Activated CD4-positive, alpha-beta T cell treated with anti-CD3 and anti-CD28 coated beads, Interleukin-2, amount 50 U/mL, for 48 hours (primary cell): ENCODE measurements around the gene CCDC92B.
A peak's percentile ranks its signal among the peaks of the same experiment; 100 is the strongest.

Experiments used
- DNase-seq, 2 experiments: peaks; one replicate each; pipeline ENCODE4 v3.0.0-alpha.2; 2020

Gene CCDC92B

DNA sequence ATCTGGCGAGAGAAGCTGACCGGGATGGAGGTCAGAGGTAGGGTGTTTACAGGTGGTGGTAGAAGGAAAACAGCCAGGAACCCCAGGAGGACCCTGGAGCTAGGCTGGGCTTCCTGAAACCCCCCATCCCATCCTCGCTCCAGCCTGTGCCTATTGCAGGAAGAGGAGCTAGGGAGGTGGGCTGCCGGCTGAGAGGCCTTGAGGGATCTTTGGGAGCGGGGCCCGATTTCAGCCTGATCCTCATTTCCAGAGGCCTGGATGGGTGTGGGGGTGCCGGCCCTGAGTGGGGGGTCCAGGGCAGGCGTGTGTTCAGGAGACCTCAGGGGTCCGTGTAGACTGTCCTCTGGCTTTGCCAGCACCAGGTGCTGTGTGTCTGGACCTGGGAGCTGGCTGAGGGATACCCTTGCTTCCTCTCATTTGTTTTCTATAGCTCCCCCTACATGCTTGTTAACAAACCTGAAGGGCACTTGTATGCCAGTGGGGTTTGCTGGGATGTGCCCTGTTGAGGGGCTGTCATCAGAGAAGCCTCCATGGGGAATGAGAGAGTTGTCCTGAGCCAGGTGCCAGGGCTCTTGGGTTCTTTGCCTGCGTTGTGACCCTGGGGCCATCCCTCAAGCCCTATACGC, 27.9 kb upstream of the CCDC92B start:
- DNase-seq: no peak

DNA sequence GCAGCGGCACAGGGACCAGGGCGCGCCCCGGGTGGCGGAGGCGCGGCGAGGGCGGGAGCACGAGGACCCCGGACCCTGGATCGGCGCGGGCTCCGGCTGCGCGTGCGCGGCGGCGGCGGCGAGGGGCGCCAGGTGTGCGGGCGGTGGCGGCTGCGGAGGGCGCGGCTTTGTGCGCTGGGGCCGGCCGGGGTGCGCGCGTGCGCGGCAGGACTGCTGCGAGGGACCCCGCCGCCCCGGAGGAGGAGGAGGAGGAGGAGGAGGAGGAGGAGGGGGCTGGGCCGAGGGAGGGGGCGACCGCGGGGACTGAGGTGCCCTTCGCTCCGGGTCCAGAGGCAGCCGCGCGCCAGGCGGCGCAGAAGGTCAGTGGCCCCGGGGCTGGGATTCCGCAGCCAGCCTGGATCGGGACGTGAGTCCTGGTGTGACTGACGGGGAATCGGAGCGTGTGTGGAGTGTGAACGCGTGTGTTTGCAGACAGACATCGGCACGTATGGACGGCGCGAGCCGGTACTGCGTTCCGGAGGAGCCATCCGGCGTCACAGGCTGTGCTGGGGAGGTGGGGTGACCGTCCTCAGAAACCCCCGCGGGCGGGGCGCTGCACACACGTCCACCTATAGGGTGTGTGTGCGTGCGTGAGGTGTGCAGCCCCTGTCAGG, 27.3 kb upstream of the CCDC92B start:
- DNase-seq: peak in 1 of 2 experiments; percentile 22

DNA sequence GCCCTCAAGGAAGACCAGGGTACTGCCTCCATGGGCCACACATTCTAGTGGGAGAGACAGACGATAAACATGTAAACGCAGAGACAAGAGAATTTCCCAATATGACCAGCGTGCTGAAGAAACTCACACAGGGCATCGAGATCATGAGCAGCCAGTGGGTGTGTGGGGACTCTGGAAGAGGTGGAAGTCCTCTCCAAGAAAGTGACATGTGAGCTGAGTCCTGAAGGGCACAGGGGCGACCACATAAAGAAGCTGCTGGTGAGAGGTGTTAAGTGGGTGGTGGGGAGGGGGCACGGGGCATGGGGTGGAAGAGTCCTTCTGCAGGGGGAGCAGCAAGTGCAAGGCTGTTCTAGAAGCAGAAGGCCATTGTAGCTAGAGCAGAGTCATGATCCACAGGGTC, 25.8 kb upstream of the CCDC92B start:
- DNase-seq: no peak

DNA sequence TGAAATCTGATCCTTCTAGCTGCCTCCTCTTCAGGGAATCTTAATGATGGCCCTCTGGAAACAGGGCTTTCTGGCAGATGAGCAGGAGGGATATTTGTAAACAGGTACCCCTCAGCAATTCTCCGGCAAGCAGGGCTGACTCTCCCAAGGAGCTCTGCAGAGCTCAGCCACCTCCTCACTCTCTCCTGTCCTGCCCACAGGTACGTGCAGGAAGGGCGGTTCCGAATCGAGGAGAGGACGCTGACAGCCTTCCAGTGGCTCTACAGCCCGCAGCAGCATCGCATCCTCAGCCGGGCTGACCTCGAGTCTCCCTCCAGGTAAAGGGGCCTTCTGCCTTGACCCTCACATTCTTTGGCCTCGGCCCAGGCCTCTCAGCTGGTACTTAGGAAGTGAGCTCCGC, 20.7 kb upstream of the CCDC92B start:
- DNase-seq: no peak

DNA sequence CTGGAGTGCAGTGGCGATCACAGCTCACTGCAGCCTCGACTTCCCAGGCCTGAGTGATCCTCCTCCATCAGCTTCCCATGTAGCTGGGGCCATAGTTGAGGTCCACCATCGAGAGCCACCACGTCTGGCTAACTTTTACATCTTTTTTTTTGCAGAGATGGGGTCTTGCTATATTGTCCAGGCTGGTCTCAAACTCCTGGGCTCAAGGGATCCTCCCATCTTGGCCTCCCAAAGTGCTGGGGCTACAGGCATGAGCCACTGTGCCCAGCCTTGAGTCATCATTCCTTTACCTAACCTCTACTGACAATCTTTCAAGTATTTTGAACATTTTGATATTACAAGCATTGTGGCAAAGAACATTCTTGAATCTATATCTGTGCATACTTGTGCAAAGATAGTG, 9.4 kb upstream of the CCDC92B start:
- no peak for DNase-seq

DNA sequence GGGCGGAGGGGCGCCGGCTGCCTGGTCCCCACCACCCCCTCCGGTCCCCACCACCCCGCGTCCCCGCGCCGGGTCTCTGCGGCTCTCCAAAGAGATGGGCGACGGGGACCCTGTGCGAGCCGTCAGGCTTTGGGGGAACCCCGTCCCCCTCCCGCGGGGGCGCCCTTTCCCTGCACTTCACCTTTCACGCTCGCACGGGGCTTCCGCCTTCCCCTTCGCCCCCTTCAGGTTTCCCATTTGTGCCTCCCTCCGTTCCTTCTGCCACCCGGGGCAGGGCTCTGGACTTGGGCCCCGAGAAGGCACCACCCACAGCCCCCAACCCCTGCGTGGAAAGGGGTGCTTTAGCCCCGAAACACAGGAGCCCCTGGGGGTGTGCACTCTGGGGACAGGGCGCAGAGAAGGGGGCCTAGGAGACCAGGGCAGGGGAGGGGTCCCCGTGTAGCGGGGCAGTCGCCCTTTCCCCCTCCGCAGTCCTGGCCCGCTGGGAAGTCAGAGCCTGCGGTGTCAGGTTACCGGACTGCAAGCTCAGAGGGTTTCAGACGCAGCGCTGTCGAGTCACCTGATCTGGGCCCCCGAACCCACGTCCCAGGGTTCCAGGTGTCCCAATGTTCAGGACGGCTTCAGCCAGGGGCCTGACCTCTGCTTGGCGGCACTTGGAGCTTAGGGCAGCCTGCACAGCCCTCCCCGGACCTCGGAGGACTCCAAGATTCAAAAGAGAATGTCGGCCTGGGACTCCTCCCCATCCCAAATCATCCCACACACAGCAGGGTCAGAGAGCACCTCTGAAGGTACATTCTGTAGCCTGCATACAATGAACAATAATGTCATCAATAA, 6.7 kb upstream of the CCDC92B start:
- no peak for DNase-seq

DNA sequence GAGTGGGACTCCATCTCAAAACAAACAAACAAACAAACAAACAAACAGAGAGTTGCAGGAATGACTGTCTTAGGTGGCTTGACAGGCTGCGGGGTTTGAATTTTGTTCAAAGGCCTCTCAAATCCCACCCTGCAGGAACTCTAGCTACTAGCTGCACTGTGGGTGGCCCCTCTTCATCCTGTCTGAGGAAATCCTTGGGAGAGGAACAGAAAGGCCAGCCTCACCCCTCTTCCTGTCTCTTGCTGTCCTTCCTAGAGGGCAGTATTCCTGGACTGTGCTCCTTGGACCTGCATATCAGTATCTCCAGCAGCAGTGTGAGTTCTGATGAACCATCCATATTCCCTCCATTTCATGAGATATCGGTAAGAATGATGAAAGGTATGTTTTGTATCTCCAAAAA, 2.0 kb upstream of the CCDC92B start:
- DNase-seq: no peak

DNA sequence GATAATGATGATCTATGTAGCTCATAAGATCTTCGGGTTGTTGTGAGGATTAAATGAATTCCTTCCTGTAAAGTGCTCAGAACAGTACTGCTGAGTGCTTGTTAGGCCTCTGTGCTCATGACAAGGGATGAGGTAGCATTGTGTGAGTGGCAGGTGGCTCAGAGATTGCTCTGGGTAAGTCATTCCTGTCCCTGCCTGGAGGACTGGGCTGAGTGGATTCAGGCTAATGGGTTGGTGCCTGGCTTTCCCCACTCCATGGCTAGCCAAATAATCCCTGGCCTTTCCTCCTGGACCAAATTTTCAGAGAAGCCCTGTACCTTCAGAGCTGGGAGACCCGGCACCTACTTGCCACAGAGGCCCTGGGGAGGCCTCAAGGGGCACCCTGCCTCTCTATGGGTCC, 1.3 kb upstream of the CCDC92B start:
- DNase-seq: no peak

DNA sequence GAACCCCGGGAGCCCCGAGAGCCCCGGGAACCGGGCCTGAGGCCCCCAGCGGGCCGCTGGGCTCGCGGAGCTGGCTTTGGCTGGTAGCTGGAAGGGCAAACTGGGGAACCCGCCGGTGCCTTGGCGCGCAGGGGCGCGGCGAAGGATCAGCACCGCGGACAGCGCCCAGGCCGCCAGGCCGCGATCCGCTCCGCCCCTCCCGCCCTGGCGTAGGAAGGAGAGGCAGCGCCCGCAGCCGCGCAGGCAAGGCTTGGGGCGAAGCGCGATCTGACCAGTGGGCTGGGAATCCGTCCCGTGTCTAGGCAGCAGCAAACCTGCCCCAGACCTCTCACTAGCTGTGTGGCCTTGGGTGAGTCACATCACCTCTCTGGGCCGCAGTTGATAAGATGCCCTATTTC, 331 bp upstream of the CCDC92B start:
- peak; percentile 71 to 75 for DNase-seq

DNA sequence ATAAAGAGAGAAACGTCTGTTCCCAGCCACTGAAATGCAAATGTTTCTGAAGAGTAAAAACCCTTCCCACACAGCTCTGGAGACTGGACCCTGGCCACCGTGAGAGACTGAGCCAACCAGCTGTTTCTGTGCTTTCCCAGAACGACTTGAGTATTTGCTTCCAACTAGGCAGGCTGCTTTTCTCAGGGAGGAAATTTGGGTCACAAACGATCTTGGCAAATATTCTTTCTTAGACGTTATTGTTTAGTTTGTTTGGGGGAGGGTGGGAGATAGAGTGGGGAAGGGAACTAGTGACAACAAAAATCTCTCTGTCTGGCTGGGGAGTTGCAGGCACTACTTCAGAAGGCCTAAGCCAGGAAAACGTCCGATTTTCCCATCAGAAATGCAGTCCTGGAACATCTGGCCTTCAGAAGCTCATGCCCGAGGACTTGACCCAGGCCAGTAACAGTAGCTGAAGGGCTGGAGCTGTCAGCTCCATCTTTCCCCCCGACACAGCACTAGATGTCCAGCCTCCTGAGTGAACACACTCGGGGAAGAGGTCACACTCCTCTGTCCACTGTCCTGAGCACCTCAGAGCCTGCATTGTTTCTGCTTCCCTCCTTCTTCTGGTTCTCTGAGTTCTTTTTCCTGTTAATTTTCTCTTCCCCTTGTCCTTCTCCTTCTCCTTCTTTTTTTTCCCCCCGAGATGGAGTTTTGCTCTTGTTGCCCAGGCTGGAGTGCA, 4.0 kb downstream of the CCDC92B start:
- DNase-seq: no peak

DNA sequence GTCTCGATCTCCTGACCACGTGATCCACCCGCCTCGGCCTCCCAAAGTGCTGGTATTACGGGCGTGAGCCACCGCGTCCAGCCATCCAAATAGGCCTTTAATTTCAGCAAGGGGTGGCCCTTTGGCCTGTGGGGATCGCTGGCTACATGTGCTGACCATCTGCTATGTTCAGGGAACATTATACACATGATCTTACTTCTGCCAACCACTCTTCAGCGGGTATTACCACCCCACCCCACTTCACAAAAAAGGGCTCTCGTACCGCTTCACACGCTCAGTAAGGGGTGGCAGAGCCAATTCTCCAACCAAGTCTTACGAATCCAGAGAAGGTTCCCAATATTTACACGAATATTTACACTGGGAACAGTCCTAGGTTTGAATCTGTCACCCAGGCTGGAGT, 11.8 kb downstream of the CCDC92B start:
- no peak for DNase-seq

DNA sequence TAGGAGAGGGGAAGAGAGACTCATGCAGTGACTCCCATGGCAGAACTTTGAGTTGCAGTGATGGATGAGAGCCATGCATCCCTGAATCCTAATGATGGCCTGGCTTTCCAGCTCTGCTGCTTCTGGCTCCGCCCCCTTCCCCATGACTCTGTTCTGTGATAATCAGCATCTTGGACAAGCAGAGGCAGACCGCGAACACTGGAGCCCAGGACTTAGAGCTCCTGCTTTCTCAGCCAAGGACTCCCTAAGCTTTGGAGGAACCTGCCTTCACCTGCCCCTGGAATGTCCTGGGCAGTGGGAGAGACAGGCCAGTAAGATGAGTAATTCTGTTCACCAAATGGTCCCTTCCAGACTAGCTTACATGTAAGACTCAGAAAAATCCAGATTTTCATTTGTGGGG, 12.5 kb downstream of the CCDC92B start:
- DNase-seq: no peak

DNA sequence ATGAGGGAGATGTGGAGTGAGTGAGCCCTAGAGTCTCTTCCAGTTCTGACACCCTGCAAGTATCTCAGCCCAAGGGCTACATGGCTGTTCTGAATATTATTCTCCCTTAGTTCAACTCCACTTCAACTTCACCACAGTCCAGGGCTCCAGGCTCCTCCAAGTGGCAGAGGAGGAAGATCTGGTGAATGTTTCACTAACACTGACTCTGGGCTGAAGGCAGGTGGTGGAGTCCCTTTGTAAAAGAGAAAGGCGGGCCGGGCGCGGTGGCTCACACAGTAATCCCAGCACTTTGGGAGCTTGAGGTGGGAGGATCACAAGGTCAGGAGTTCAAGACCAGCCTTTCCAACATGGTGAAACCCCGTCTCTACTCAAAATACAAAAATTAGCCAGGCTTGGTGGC, 13.6 kb downstream of the CCDC92B start:
- DNase-seq: no peak

DNA sequence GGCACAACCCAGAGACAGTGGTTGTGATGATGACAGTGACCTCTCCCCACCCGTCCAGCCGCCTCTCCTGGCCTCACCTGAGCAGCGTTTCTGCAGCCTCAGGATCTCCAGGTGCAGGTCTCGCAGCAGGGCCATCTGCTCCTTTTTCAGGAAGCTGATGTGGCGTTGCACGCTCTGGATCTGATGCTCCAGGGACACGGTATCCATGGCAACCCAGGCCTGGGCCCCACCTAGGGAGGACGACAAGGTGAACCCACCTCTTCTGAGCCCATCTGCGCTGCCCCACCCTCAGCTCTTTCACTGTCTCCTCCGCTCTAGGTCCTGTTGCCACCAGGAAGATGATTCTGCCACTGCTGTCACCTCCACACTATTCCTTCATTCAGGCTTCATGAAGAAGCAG, 14.5 kb downstream of the CCDC92B start:
- no peak for DNase-seq

DNA sequence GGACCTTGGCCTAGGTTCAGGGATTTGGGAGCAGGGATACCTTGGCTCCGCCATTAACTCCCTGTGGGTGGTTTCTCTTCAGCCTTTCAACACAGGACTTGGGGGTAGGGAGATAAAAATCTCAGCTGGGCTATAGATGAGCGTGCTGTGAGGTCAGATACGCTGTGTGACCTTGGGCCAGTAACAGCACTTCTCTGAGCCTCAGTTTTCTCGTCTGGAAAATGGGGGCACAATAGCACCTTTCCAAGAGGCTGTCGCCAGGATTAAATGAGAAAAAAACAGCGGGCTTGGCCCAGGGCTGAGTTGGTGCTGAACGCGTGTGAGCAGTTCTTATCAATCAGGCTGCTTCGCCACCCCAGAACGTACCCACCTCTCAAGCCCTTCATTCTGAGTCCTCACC, 17.6 kb downstream of the CCDC92B start:
- no peak for DNase-seq

DNA sequence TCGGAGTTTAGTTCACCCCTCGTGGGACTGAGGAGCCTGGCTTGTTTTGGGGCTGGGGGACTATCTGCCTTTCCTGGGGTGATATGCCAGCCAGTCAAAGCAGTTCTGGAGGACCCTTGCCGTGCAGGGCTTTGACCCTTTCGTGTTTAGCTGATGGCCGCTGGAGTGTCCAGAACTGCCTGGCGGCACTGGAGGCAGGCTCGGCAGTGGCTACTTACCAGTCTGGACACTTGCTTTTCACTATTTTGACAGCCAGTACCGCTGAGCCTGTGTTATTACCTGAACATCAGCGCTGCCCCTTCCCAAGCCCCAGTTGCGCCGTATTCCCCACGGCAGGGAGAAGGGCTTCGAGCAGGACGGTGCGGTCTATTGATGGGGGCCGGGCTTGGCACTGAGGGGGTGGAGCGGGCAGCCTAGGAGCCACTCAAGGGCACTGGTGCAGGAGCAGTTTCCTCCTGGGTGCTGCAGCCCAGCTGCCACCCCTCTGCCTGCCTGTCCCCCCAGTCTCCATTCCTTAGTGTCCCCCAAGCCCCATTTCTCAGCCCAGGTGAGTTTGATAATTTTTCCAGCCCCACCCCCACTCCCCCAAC, 18.6 kb downstream of the CCDC92B start:
- DNase-seq: no peak

DNA sequence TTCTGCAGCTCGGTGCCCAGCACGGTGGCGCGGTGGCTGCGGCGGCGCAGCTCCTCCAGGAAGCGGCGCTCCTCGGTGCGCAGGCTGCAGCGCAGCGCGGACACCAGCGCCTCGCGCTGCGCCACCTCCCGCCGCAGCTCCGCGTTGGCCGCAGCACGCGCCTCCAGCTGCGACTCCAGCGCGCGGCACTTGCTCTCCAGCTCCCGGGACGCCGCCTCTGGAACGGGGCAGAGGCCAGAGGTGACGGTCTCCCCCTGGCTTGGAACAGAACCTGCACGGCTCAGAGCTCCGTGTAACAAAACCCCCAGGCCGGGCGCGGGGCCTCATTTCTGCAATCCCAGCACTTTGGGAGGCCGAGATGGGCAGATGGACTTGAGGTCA, 24.7 kb downstream of the CCDC92B start:
- peak; percentile 47 to 54 for DNase-seq

DNA sequence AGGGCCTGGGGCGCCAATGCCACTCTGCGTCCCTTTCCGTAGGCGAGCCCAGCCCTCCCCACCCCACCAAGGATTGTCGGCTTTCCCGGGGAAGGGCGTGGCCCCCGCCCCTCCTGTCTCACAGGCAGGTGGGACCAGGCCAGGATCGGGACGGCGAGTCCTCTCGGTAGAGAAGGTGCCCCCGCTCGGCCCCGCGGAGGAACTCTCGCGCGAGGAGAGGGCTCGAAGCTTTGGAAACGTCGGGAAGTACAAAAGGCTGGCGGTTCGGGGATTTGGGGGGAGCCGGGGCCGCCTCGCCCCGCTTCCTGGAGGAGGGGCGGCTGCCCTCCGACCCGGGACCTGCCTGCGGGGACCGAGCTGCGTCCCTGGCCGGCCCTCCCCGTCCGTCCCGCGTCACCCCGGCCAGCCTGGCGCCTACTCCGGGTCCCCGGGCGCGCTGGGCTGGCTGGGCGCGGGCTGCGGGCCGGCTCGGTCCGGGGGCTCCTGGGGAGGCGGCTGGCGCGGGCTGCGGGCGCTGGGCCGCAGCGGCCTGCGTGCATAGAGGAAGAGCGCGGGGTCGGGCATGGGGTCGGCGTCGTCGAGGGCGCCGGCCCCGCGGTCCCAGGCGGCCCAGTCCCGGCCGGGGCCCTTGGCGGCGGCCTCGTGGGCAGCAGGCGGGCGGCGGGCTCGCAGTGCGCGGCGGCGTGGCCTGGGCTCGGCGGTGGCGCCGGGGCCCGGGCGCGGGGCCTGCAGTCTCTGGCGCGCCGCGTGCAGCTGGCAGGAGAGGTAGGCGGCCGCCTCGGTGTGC, 25.3 kb downstream of the CCDC92B start:
- no peak for DNase-seq

DNA sequence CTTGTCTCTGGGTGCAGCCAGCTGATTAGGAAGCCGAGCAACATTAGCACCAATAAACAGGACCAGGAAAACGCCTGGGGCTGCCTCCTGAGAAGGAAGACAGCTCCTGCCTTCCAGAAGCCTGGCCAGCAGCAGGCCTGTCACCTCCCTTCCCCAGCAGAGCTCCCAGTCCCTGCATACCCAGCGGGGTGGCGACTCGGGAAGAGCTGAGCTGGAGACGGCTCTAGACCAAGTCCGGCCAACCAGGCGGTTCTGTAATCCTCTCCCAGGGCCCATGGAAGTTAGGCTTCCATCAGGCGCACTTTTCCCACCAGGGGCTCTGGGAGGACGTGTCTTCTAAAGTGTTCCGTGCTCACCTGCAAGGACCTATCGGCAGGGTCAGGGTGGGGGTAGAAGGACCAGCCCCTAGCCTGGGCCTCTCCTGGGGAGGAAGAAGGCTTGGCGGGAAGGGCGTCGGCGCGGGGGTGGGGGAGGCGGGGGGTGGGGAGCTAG, 25.9 kb downstream of the CCDC92B start:
- no peak for DNase-seq

DNA sequence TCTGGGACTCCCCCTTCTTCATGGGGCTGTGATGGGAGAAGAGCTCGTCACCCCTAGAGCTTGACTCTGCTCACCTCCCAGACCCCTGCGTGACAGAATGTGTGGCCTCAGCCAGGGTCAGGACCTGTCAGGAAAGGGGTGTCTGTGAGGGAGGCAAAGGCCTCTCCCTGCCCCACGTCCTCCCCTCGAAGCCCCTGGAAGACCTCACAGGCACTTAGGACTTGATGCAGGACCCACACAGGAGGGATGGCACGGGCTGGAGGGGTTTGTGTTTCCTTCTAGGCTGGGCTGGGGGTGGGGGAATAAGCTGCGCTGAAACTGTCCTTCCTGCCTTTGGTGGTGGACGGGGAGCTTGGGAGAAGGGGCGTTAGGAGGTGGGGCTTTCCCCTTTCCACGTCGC, 26.8 kb downstream of the CCDC92B start:
- no peak for DNase-seq

DNA sequence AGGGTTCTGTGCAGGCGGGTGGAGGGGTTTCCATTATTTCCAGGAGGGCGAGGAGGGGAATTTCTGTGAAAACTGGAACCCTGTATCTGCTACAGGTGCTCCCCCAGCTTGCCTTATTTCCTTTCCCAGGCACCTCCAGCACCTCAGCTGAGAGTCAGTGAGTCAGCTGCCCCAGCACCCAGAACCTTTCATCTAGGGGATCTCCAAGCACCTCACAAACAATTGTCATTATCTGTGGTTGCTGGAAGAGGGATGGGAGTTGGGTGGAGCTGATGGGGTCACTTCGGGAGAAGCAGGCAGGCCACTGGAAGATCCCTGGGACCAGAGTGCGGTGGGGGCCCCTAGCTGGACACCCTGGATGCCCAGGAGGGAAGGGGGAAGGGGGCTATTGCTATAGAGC, 27.8 kb downstream of the CCDC92B start:
- no peak for DNase-seq

DNA sequence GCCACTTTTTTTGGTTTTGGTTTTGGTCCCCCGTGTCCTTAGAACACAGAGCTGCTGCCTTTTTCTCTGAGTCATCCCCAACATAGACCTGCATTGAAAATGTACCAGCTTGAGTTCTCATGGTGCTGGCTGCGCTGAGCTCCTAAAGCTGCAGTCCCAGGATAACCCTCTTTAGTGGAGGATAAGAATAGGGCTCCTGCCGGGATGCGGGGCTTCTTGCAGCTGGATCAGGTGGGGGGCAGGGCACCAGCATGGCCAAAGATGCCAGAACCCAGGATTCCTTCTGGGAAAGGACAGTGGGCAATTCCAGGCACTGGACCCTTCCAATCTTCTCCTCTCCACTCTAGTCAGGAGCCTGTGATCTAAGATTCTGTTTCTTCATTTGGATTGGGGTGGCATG, 29.6 kb downstream of the CCDC92B start:
- no peak for DNase-seq
